SK-N-SH (cell line): ENCODE results near the gene PIGK. TPM values are rescaled to one million over a fixed set of nuclear protein-coding genes. Genes with fewer than 3 reads are reported as not detected.

Experiments used
- CTCF ChIA-PET: fragments of 300-600, 350-600 bp; formaldehyde crosslinking; extraction: SDS; loops from one replicate; lab custom pipeline; 2021; lab: Yijun Ruan, JAX
- POLR2A ChIA-PET: fragments of 350-600 bp; sonication (Branson Sonifier 250); formaldehyde crosslinking; extraction: SDS; loops from one replicate; lab custom pipeline; 2020; ENCODE audit warnings: antibody characterized with exemption, inconsistent platforms; lab: Yijun Ruan, JAX
- DNase-seq: peaks from one replicate; pipeline ENCODE4 v3.0.0; 2012
- H2AFZ ChIP-seq: fragments of 200-600 bp; sonication (generic); 2 replicates; pipeline ENCODE4 v1.8.1; 2016; ENCODE audit warnings: antibody characterized with exemption, mild to moderate bottlenecking, low read depth
- H3F3A ChIP-seq: fragments of 200-600 bp; sonication (generic); replicated peaks from 2 replicates; pipeline ENCODE3; 2016; ENCODE audit warnings: antibody characterized with exemption, mild to moderate bottlenecking; ENCODE audit not compliant: insufficient read depth
- H3K27ac ChIP-seq, 2 experiments: fragments of 200-500 bp in 1 of 2; fragments of 200-600 bp in 1 of 2; sonication (Bioruptor generic) in 1 of 2; sonication (generic), shearing (Covaris generic) in 1 of 2; 2 replicates each; pipeline versions ENCODE4 v1.5.1 to v1.6.1; 2014 to 2016; ENCODE audit warnings: low read depth in 2 of 2, inconsistent platforms in 1 of 2, low read length in 1 of 2, mild to moderate bottlenecking in 1 of 2, mixed read lengths in 1 of 2
- H3K27me3 ChIP-seq: fragments of 200-600 bp; sonication (generic), shearing (Covaris generic); 2 replicates; pipeline ENCODE4 v1.6.1; 2016; ENCODE audit warnings: mixed run types; ENCODE audit not compliant: insufficient read depth
- H3K36me3 ChIP-seq, 2 experiments: fragments of 200-500 bp in 1 of 2; fragments of 200-600 bp in 1 of 2; sonication (Bioruptor generic) in 1 of 2; sonication (generic) in 1 of 2; replicated peaks in 1 of 2; 2 replicates each; pipeline versions ENCODE3 to v1.5.1; 2014 to 2016; ENCODE audit warnings: low read length in 1 of 2, mild to moderate bottlenecking in 1 of 2; ENCODE audit not compliant: insufficient read depth in 2 of 2, control insufficient read depth in 1 of 2
- H3K4me1 ChIP-seq, 2 experiments: fragments of 200-500 bp in 1 of 2; fragments of 200-600 bp in 1 of 2; sonication (Bioruptor generic) in 1 of 2; sonication (generic), shearing (Covaris generic) in 1 of 2; 2 replicates each; pipeline versions ENCODE4 v1.5.1 to v1.6.1; 2014 to 2016; ENCODE audit warnings: low read depth in 1 of 2, low read length in 1 of 2, mixed run types in 1 of 2; ENCODE audit not compliant: insufficient read depth in 2 of 2, control insufficient read depth in 1 of 2
- H3K4me2 ChIP-seq: fragments of 200-600 bp; sonication (generic), shearing (Covaris generic); 2 replicates; pipeline ENCODE4 v1.6.1; 2017; ENCODE audit warnings: mixed run types
- H3K4me3 ChIP-seq, 2 experiments: fragments of 200-500 bp in 1 of 2; fragments of 200-600 bp in 1 of 2; sonication (Bioruptor generic) in 1 of 2; sonication (generic), shearing (Covaris generic) in 1 of 2; 2 replicates each; pipeline versions ENCODE4 v1.5.1 to v1.8.1; 2014 to 2016; ENCODE audit warnings: low read depth in 2 of 2, inconsistent platforms in 1 of 2, low read length in 1 of 2, mild to moderate bottlenecking in 1 of 2, mixed read lengths in 1 of 2, moderate library complexity in 1 of 2
- H3K79me2 ChIP-seq: fragments of 200-600 bp; sonication (generic); 2 replicates; pipeline ENCODE4 v1.8.1; 2017; ENCODE audit warnings: mild to moderate bottlenecking; ENCODE audit not compliant: insufficient read depth
- H3K9ac ChIP-seq: fragments of 200-600 bp; sonication (generic); 2 replicates; pipeline ENCODE4 v1.6.1; 2017; ENCODE audit warnings: mixed run types
- H3K9me2 ChIP-seq: fragments of 200-600 bp; sonication (generic); 2 replicates; pipeline ENCODE4 v1.6.1; 2017; ENCODE audit warnings: mixed run types
- H3K9me3 ChIP-seq: fragments of 200-600 bp; sonication (generic); 2 replicates; pipeline ENCODE4 v1.6.1; 2017; ENCODE audit warnings: mixed run types, mild to moderate bottlenecking, moderate library complexity
- H4K20me1 ChIP-seq: fragments of 200-600 bp; sonication (generic); 2 replicates; pipeline ENCODE4 v1.6.1; 2017; ENCODE audit warnings: mild to moderate bottlenecking, mixed run types; ENCODE audit not compliant: insufficient read depth
- CTCF ChIP-seq: fragments of 200-600 bp; sonication (generic); IDR thresholded peaks from 2 replicates; pipeline ENCODE4 v1.6.1; 2017; ENCODE audit warnings: antibody characterized with exemption, mild to moderate bottlenecking, moderate library complexity
- ELF1 ChIP-seq: IDR thresholded peaks from 2 replicates; pipeline ENCODE4 v1.4.0; 2012
- FOSL2 ChIP-seq: IDR thresholded peaks from 2 replicates; pipeline ENCODE4 v1.4.0; 2012; ENCODE audit warnings: low read depth, mild to moderate bottlenecking, moderate library complexity, borderline replicate concordance
- FOXJ3 ChIP-seq: sonication (generic); formaldehyde crosslinking; IDR thresholded peaks from 2 replicates; pipeline ENCODE4 v1.5.1; 2020; ENCODE audit warnings: mild to moderate bottlenecking, missing genetic modification reagents
- GABPA ChIP-seq: IDR thresholded peaks from 2 replicates; pipeline ENCODE4 v1.4.0; 2012; ENCODE audit warnings: low read depth, mild to moderate bottlenecking
- GATA2 ChIP-seq: sonication (generic); formaldehyde crosslinking; IDR thresholded peaks from 2 replicates; pipeline ENCODE4 v1.5.0; 2020; ENCODE audit warnings: mild to moderate bottlenecking, missing genetic modification reagents
- JUND ChIP-seq: IDR thresholded peaks from 2 replicates; pipeline ENCODE4 v1.4.0; 2012
- MAX ChIP-seq: IDR thresholded peaks from 2 replicates; pipeline ENCODE4 v1.4.0; 2012; ENCODE audit warnings: low read depth
- MEF2A ChIP-seq: IDR thresholded peaks from 2 replicates; pipeline ENCODE4 v1.4.0; 2012; ENCODE audit warnings: low read depth, borderline replicate concordance
- NFIC ChIP-seq: IDR thresholded peaks from 2 replicates; pipeline ENCODE4 v1.4.0; 2012; ENCODE audit warnings: borderline replicate concordance
- NRF1 ChIP-seq: IDR thresholded peaks from 2 replicates; pipeline ENCODE4 v1.6.1; 2012; ENCODE audit warnings: low read depth, mild to moderate bottlenecking, low read length
- PBX3 ChIP-seq: IDR thresholded peaks from 2 replicates; pipeline ENCODE4; 2012
- POLR2AphosphoS5 ChIP-seq: IDR thresholded peaks from 2 replicates; pipeline ENCODE4 v1.6.1; 2012; ENCODE audit warnings: low read depth, low read length
- REST ChIP-seq: IDR thresholded peaks from 2 replicates; pipeline ENCODE4 v1.6.1; 2012; ENCODE audit warnings: mild to moderate bottlenecking, low read depth, low read length, moderate library complexity
- TCF12 ChIP-seq: IDR thresholded peaks from 2 replicates; pipeline ENCODE4 v1.4.0; 2012
- USF1 ChIP-seq: IDR thresholded peaks from 2 replicates; pipeline ENCODE4 v1.4.0; 2012; ENCODE audit warnings: low read depth, borderline replicate concordance
- USF2 ChIP-seq: fragments of 150-350 bp; IDR thresholded peaks from 2 replicates; pipeline ENCODE4 v1.6.1; 2017; ENCODE audit warnings: antibody characterized with exemption, low read length, low read depth, borderline replicate concordance
- WGBS: methylation state at CpG from one replicate; pipeline ENCODE4 v1.1.6; 2017; ENCODE audit warnings: low lambda C conversion rate; 5-methylcytosine and 5-hydroxymethylcytosine counted together
- polyA plus RNA-seq, 3 experiments: library from polyadenylated mRNA; depleted of rRNA; stranded (reverse); fragments of >200 nt; gene quantifications; 2 replicates each; pipeline ENCODE4 v1.2.3, GENCODE V29; 2012

The PIGK gene
- polyA plus RNA-seq, 1 of the 3 experiments (the other 2 are of a cell fraction) = 11.5 TPM

- TF ChIP-seq CTCF = no peak
Observed at GRCh38 chr1:77197351-77197750, 21.9 kb downstream of the PIGK start (continued).

GRCh38 chr1:77193951-77194350 lies 25.3 kb downstream of the PIGK start:
- peak; percentile 39; the same call in 1 of the 2 replicates for TF ChIP-seq PBX3
- TF ChIP-seq GATA2 = no peak

GRCh38 chr1:77188770-77189169 lies 30.5 kb downstream of the PIGK start:
- H2AFZ ChIP-seq = no peak overlapping the region
- H3K27me3 ChIP-seq = no peaks in the 10 kb centered on the region
- no peak overlapping the region for H3K4me2 ChIP-seq
- POLR2A ChIA-PET = no interaction called here
- no peak overlapping the region for H3K27ac ChIP-seq
- 98% methylated on average over 4 of the region's 4 CpGs for WGBS
- no peaks in the 10 kb centered on the region for H3K79me2 ChIP-seq
- no peaks in the 10 kb centered on the region for H4K20me1 ChIP-seq
- DNase-seq = no peak
- H3K4me3 ChIP-seq = no peak overlapping the region
- peaks cover 0 to 4% of the 10 kb centered on the region in 2 experiments for H3K36me3 ChIP-seq
- no peaks in the 10 kb centered on the region for H3K9me2 ChIP-seq
- no peak overlapping the region for H3K9ac ChIP-seq
- H3K4me1 ChIP-seq = no peaks in the 10 kb centered on the region
- CTCF ChIA-PET = no interaction called here
- 0 out of 2 replicates have a peak, but pooled peaks cover 3% of the 10 kb centered on the region for H3K9me3 ChIP-seq
- peaks cover under 1% of the 10 kb centered on the region for H3F3A ChIP-seq
- TF ChIP-seq GABPA = no peak
- TF ChIP-seq REST = no peak
- no peak for TF ChIP-seq MAX
- TF ChIP-seq JUND = no peak
- no peak for TF ChIP-seq POLR2AphosphoS5
- TF ChIP-seq TCF12 = no peak
- TF ChIP-seq ELF1 = no peak
- TF ChIP-seq USF1 = no peak
- no peak for TF ChIP-seq USF2
- no peak for TF ChIP-seq FOXJ3 (CRISPR knock-in tag)
- no peak for TF ChIP-seq NRF1
- no peak for TF ChIP-seq MEF2A
- TF ChIP-seq NFIC = no peak
- no peak for TF ChIP-seq PBX3
- TF ChIP-seq FOSL2 = no peak

More at GRCh38 chr1:77193951-77194350, 25.3 kb downstream of the PIGK start:
- H3K4me3 ChIP-seq = no peak overlapping the region
- H3F3A ChIP-seq = peaks cover 6% of the 10 kb centered on the region
- no peaks in the 10 kb centered on the region; the same call in 1 of the 2 replicates for H3K9me2 ChIP-seq
- H3K27ac ChIP-seq = peak overlapping the region in 1 of 2 experiments; percentile 19; a peak in 1 of 4 replicates
- H2AFZ ChIP-seq = no peak overlapping the region
- no peak overlapping the region for H3K4me2 ChIP-seq
- CTCF ChIA-PET = no interaction called here
- DNase-seq = no peak
- H3K4me1 ChIP-seq = no peaks in the 10 kb centered on the region
- peaks cover 0 to 4% of the 10 kb centered on the region in 2 experiments for H3K36me3 ChIP-seq
- H3K27me3 ChIP-seq = no peaks in the 10 kb centered on the region
- no peak overlapping the region for H3K9ac ChIP-seq
- no peaks in the 10 kb centered on the region for H3K79me2 ChIP-seq
- H4K20me1 ChIP-seq = no peaks in the 10 kb centered on the region
- POLR2A ChIA-PET = no interaction called here
- 0 out of 2 replicates have a peak, but pooled peaks cover 4% of the 10 kb centered on the region for H3K9me3 ChIP-seq
